ENCODE data around the gene IER5. TPM values are rescaled to one million over a fixed set of nuclear protein-coding genes. Genes with fewer than 3 reads are reported as not detected.
A peak's percentile ranks its signal among the peaks of the same experiment; 100 is the strongest.

Gene IER5
- total and polyA plus RNA-seq, 2 experiments from 2014 or later = 8.1 to 38.5 TPM

DNA sequence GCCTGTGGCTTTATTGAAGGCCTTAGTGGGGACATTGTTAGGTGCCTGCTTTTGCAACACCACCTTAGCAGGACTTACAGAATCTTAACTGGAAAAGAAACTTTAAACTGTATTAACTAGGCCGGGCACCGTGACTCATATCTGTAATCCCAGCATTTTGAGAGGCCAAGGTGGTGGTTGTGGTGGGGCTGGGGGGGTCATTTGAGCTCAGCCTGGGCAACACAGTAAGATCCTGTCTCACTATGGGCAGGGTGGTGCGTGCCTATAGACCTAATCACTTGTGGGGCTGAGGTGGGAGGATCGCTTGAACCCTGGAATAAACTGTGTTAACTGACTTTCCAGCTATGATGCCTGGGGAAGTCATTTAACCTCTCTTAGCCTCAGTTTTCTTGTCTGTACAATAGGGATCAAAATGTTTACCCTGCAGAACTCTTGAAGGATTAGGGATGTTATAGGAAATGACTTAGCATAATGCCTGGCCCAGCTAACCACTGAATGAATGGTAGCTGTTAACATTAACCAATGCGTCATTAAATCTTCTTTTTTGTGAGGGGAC is 39.5 kb downstream of the IER5 start:
- H3K27me3 ChIP-seq (replicated peaks; ENCODE audit: insufficient read depth) = no peaks in the 10 kb centered on the region
- H3K27ac ChIP-seq = no peak overlapping the region
- H4K20me1 ChIP-seq (ENCODE audit: insufficient read depth) = no peaks in the 10 kb centered on the region
- TF ChIP-seq EZH2phosphoT487 (IDR thresholded peaks at IDR 0.05; ENCODE audit: insufficient read depth, low read depth) = no peak
- no peak for TF ChIP-seq EZH2 (IDR thresholded peaks at IDR 0.05; ENCODE audit: insufficient read depth, poor library complexity, severe bottlenecking)
- H3K4me1 ChIP-seq (ENCODE audit: insufficient read depth) = 0 out of 2 replicates have a peak, but pooled peaks cover 3% of the 10 kb centered on the region
- peak; percentile 25 for DNase-seq
- no peaks in the 10 kb centered on the region for H3K9me2 ChIP-seq (ENCODE audit: insufficient read depth)
- in situ Hi-C loops (cut with MboI) = no loop called here
- no peak overlapping the region for H3K4me3 ChIP-seq
- no peak overlapping the region for H3K4me2 ChIP-seq (ENCODE audit: unreplicated experiment)
- WGBS, 2 experiments (ENCODE audit: low coverage in 1 of 2, low lambda C conversion rate in 2 of 2, missing lambda C conversion rate in 2 of 2) = 91 to 95% methylated on average over 5 of the region's 5 CpGs
- 0 out of 2 replicates have a peak, but pooled peaks cover 4% of the 10 kb centered on the region for H3F3A ChIP-seq (ENCODE audit: insufficient read depth)
- H2AFZ ChIP-seq = no peak overlapping the region
- H3K79me2 ChIP-seq (ENCODE audit: insufficient read depth) = no peaks in the 10 kb centered on the region
- H3K9me3 ChIP-seq (ENCODE audit: low read depth) = no peaks in the 10 kb centered on the region
- H3K9ac ChIP-seq = no peak overlapping the region
- H3K36me3 ChIP-seq (ENCODE audit: low read depth) = no peaks in the 10 kb centered on the region

DNA sequence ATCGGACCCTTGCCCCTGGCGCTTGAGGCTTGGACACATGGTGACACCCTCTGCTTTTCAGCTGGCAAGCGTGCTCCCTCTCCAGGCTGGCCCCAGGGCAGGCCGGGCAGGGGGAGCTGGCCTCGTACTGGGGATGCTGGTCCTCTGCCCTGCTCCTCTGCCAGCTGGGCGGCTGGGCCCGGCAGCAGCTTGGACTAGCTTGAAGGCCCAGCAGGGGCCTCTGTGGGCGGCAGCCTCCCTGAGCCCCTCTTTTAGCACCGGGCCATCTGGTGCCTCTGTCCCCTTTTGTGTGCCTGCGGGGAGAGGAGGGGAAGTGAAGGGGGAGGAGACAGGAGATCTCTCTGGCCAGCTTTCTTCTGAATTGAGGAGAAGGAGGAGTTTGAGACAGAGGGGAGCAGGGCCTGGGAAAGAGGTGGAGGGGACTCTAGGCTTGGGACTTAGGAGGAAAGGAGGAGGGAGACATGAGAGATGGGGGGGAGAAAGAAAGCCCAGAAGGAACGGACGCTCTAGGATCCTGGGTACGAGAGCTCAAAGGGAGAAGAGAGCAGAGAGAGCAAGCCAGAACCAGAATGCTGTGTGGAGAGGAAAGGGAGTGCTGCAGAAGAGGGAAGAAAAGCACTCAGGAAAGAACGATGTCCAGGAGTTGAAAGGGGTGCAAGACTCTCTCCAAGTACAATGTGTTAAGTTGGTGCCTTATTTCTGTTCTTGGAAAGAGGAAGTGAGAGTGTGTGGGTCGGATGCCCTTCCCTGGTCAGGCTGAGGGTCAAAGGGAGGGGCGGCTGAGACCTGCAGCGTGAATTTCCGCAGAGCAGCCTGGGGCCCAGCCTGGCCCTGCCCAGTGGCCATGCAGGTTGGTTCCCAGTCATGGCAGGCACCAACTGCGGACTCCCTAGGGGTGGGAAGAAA is 40.3 kb downstream of the IER5 start:
- Histone ChIP-seq H3K9me3 (ENCODE audit: low read depth) (no peaks in the 10 kb centered on the region), H3K4me3 (no peak overlapping the region), H3F3A (ENCODE audit: insufficient read depth) (peaks cover 4% of the 10 kb centered on the region; the same call in 1 of the 2 replicates), H3K36me3 (ENCODE audit: low read depth) (no peaks in the 10 kb centered on the region), H3K4me1 (ENCODE audit: insufficient read depth) (0 out of 2 replicates have a peak, but pooled peaks cover 3% of the 10 kb centered on the region), H2AFZ (no peak overlapping the region; the same call in 1 of the 2 replicates), H3K27ac (no peak overlapping the region), H4K20me1 (ENCODE audit: insufficient read depth) (no peaks in the 10 kb centered on the region), H3K9me2 (ENCODE audit: insufficient read depth) (no peaks in the 10 kb centered on the region), H3K27me3 (replicated peaks; ENCODE audit: insufficient read depth) (no peaks in the 10 kb centered on the region), H3K79me2 (ENCODE audit: insufficient read depth) (no peaks in the 10 kb centered on the region), H3K4me2 (ENCODE audit: unreplicated experiment) (no peak overlapping the region), H3K9ac (no peak overlapping the region)
- no peak for TF ChIP-seq EZH2 (IDR thresholded peaks at IDR 0.05; ENCODE audit: insufficient read depth, poor library complexity, severe bottlenecking)
- TF ChIP-seq EZH2phosphoT487 (IDR thresholded peaks at IDR 0.05; ENCODE audit: insufficient read depth, low read depth) = no peak
- 71 to 74% methylated on average over 18 to 19 of the region's 19 CpGs for WGBS, 2 experiments (ENCODE audit: low coverage in 1 of 2, low lambda C conversion rate in 2 of 2, missing lambda C conversion rate in 2 of 2)
- no peak for DNase-seq
- in situ Hi-C loops (cut with MboI) = no loop called here

DNA sequence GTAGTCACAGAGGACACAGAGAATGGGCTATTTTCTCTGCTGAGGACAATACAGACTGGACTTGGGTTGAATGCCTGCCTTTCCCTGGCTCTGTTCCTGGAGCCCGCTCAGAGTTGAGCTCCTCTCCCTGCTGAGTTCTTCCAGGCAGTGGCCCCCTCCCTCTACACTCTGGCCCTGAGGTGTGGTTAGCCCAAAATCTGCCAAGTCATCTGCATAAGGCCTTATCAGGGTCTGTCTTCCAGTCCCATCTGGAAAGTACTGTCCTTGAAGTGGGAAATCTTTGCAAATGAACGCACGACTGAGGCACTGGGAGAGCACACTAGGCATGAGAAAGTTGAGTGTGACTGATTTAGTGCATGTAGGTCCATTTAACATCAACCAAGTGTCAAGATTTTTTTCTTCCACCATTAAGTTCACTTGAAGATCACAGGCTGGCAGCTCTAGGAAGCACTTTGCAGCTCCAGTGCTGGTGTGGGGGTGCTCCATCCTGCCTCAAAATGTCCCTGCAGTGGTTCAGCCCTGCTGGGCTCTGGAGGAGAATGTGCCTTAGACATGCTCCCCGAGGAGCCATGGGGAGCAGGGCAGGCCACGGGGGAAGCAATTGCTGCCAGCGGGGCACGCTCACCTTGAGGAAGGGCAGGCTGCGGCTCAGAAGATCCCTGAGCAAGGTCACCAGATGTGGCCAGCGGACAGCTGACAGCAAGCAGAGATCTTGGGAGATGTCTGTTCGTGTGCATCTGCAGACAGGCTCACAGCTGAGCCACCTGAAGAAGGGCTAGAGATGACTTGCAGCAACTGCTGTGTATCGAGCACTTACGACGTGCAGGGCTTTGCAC is 41.5 kb downstream of the IER5 start:
- in situ Hi-C loops (cut with MboI) = no loop called here

More for the DNA sequence above, 41.5 kb downstream of the IER5 start:
- DNase-seq = no peak
- WGBS, 2 experiments (ENCODE audit: low coverage in 1 of 2, low lambda C conversion rate in 2 of 2, missing lambda C conversion rate in 2 of 2) = 87 to 89% methylated on average over 13 of the region's 13 CpGs
- H3K27ac ChIP-seq = no peak overlapping the region
- no peak for TF ChIP-seq EZH2phosphoT487 (IDR thresholded peaks at IDR 0.05; ENCODE audit: insufficient read depth, low read depth)
- no peak for TF ChIP-seq EZH2 (IDR thresholded peaks at IDR 0.05; ENCODE audit: insufficient read depth, poor library complexity, severe bottlenecking)
- no peaks in the 10 kb centered on the region for H4K20me1 ChIP-seq (ENCODE audit: insufficient read depth)
- peaks cover 8% of the 10 kb centered on the region for H3K4me1 ChIP-seq (ENCODE audit: insufficient read depth)
- no peaks in the 10 kb centered on the region for H3K9me3 ChIP-seq (ENCODE audit: low read depth)
- H3K27me3 ChIP-seq (replicated peaks; ENCODE audit: insufficient read depth) = no peaks in the 10 kb centered on the region
- H2AFZ ChIP-seq = no peak overlapping the region
- no peaks in the 10 kb centered on the region for H3K36me3 ChIP-seq (ENCODE audit: low read depth)
- H3K4me3 ChIP-seq = no peak overlapping the region
- no peak overlapping the region for H3K9ac ChIP-seq
- peaks cover 8% of the 10 kb centered on the region; the same call in 1 of the 2 replicates for H3F3A ChIP-seq (ENCODE audit: insufficient read depth)
- H3K9me2 ChIP-seq (ENCODE audit: insufficient read depth) = no peaks in the 10 kb centered on the region
- H3K79me2 ChIP-seq (ENCODE audit: insufficient read depth) = no peaks in the 10 kb centered on the region
- H3K4me2 ChIP-seq (ENCODE audit: unreplicated experiment) = no peak overlapping the region
